Spleen (tissue), 7 donors: ENCODE data around the gene ALDH6A1.

Source experiments
- POLR2AphosphoS5 ChIP-seq, 3 donors: sonication (generic); formaldehyde crosslinking; IDR thresholded peaks; one replicate each; pipeline ENCODE4 v1.5.1; 2017; ENCODE audit warnings: antibody characterized with exemption in 3 of 3
- TF ChIP-seq, protein P1 (sequence below), 11 experiments: fragments of 200-600 bp in 7 of 11; fragments of 450-650 bp in 4 of 11; sonication (generic) in 4 of 11; IDR thresholded peaks in 8 of 11; conservative IDR thresholded peaks in 3 of 11; 1 replicate in 7 of 11; 2 replicates in 4 of 11; pipeline versions ENCODE4 v1.4.0 to v1.8.0; 2016 to 2021; ENCODE audit warnings: antibody characterized with exemption in 11 of 11, inconsistent platforms in 4 of 11, mild to moderate bottlenecking in 1 of 11
- donor health status: DM: no; HTN: no; CAD: no; lungs with moderate emphysema.
- donor health status: DM: no; HTN: no; CAD: no.
- donor health status: DM: no; HTN: no; CAD: no.

DNA sequence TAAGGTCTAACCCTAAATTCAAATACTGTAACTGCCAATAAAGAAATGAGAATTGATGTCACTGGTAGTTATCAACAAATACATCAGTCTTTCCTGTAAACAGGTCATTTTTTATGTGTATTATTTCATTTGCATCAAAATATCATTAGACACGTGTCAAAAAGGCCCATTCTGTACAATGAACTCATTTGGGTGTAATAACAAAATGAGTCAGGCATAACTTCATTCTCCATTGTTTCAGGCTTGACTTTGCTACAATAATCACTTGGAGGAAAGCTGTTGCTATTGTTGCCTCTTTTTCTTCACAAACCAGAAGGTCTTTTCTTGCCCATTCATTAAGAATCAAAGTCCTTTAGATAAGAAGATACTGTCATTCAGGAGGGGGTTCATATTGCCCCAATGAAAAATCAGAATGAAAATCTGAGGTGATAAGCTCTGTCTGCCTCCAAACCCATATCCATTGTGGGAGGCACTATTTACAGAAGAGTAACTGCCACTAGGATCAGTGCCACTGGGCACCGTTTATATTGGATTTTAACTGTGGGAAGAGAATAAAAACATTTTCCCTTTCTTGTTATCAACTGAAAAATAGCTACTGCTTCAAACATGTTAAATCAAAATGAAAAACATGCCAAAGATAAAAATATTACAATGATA is 75.3 kb downstream of the ALDH6A1 start:
- TF ChIP-seq, protein P1, sequence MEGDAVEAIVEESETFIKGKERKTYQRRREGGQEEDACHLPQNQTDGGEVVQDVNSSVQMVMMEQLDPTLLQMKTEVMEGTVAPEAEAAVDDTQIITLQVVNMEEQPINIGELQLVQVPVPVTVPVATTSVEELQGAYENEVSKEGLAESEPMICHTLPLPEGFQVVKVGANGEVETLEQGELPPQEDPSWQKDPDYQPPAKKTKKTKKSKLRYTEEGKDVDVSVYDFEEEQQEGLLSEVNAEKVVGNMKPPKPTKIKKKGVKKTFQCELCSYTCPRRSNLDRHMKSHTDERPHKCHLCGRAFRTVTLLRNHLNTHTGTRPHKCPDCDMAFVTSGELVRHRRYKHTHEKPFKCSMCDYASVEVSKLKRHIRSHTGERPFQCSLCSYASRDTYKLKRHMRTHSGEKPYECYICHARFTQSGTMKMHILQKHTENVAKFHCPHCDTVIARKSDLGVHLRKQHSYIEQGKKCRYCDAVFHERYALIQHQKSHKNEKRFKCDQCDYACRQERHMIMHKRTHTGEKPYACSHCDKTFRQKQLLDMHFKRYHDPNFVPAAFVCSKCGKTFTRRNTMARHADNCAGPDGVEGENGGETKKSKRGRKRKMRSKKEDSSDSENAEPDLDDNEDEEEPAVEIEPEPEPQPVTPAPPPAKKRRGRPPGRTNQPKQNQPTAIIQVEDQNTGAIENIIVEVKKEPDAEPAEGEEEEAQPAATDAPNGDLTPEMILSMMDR (IDR thresholded peaks at IDR 0.05 in 8 of 11, conservative IDR thresholded peaks at IDR 0.05 in 3 of 11): no peak
- TF ChIP-seq POLR2AphosphoS5 (IDR thresholded peaks at IDR 0.05): no peak
